Measurements from ENCODE around the gene PALD1.

The PALD1 gene

DNA sequence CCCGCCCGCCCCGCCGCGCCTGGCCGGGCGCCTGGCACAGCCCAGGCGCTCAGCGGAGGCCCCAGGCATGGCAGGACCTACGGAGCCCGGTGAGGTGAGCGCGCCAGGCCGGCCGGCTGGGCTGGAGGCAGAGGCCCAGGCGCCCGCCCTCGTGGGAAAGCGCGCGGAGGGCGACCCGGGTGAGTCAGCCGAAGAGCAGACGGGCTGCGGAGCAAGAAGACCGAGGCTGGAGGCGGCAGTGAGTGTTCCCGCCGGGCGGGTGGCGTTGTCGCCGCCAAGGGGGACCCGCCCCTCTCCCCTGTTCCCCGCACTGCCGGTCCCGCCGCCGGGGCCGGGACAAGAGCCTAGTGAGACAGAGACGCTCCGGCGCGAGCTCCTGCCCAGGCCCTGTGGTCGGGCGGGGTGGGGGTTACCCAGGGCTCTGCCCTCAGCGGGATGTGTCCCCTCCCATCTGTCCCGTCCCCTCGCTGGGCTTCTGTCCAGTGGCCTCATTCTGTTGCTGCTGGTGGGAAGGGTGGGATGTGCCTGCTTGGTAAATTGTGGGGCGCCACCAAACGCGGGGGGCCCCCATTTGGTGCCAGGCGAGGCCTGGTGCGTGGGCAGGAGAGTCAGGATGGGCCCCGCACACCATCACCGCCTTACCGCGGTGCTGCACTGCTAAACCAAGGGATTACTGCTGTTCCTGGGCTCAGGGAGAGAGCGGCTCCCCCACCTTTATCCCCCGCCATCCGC lies 20.1 kb upstream of the PALD1 start:
- DNase-seq (ENCODE audit: low spot score), result peak; percentile 75

DNA sequence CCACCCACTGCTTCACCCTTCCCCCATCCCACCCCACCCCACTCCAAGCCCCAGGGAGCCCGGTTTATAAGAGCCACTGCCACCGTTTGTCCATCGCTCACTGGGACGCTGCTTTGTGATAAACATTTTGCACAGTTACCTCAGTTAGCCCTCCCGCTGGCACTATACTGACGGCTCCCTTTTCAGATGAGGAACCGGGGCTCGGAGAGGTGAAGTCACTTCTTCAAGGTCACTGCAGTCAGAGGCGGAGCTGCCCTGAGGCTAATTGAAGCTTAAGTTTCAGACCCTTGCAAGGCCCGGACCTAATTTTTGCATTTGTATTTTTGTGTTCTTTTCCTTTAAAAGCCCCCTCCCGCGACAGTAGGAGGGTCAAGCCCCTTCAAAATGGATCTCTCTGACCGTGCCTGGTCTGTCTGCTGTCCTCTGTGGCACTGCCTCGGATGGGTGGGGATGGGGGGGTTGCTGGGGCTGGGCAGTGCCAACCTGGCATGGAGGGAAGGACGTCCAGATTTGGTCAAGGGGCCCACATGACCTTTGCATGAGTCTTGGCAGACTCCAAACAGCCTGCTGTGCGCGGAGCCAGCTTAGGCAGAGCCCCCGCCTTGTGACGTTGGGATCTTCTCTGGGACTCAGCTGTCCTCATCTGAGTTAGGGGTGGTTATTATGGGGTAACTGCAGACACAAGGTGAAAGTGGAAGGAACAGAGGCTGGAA lies 19.4 kb upstream of the PALD1 start:
- DNase-seq (ENCODE audit: low spot score), result no peak

DNA sequence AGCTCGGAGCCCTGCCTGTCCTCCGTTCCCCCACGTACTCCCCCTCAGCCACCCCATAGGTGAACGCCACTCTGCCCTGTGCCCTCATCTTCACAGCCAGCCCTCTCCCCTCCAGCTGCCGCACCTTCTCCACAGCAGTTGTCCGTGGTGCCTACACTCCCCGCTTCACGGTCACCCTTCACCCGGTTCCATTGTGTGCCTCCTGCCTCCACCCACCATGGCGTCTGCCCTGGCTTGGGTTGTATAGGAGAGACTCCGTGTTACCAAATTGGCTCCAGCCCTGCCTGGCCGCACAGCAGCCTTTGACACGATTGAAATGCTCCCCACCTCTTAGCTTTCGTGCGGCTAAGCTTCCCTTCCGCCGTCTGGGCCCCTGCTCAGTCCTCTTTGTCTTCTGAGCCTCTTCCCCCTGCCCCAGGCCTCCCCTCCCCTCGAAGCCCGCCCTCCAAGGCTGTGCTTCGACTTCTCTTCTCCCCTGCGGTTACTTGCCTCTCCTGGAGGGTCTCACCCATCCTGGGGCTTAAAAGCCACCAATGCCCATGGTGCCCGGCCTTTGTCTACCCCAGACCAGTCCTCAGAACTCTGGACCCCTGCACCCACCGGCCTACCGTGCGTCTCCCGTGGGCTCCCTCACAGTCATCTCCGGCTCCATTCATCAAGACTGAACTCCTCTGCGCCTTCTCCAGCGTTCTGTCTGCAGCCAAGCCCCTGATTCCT lies 18.6 kb upstream of the PALD1 start:
- DNase-seq (ENCODE audit: low spot score), result peak; percentile 64

DNA sequence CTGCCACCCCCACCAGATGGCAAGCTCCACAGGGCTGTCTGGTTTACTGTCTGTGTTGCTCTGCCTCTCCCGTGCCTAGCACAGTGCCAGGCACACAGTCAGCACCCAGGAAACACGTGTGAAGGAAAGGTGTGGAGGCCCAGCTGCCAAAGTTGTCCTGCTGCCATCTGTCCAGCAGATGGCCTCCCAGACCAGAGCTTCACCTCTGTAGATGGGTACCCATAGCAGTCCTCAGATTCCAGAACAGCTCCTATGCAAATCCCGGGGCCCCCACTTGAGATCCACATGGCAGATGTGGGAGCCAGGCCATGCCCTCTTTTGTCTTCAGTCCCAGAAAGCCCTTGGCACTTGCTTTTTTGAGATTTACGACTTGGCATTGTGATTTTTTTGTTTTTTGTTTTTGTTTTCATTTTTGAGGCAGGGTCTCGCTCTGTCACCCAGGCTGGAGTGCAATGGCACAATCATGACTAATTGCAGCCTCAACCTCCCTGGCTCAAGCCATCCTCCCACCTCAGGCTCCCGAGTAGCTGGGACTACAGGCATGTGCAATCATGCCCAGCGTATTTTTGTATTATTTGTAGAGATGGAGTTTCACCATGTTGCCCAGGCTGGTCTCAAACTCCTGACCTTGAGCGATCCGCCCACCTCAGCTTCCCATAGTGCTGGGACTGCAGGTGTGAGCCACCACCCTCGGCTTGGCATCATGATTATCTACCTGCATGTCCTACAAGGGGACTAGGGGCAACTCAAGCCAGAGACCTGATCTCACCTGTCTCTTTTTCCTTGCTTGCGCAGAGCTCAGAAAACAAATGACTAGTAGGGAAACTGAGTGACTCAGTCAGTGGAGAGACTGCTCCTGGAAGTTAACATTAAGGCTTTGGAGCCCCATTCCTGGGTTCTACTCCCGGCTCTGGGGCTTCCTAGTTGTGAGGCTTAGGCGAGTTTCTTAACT lies 16.9 kb upstream of the PALD1 start:
- no peak for DNase-seq (ENCODE audit: low spot score)

DNA sequence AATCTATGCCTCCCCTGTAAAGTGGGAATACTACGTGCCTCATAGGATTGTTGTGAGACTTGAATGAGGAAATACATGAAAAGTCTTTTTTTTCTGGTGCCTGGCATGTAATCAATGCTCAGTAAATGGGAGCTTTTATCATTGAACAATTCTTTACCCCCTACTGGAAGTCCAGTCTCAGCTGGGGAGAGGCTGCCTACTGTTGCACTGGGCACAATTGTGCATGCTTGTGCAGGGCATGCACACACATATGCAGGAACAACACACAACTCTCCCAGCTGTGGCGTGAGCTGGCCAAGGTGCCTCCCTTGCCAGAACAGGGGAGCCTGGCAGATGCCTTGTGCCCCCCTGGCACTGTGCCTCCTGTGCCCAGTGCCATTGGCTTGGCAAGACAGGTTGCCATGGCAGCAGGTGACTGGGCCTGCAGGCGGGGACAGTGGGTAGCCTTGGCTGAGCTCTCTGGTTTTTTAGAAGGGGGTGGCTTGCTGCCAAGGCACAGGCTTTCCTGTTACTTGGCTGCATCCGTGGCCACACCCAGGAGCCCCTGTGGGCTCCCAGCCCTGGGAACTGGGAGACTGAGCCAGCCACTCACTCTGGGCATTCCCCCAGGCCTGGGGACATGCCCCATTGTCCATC lies 16.1 kb upstream of the PALD1 start:
- DNase-seq (ENCODE audit: low spot score), result no peak

DNA sequence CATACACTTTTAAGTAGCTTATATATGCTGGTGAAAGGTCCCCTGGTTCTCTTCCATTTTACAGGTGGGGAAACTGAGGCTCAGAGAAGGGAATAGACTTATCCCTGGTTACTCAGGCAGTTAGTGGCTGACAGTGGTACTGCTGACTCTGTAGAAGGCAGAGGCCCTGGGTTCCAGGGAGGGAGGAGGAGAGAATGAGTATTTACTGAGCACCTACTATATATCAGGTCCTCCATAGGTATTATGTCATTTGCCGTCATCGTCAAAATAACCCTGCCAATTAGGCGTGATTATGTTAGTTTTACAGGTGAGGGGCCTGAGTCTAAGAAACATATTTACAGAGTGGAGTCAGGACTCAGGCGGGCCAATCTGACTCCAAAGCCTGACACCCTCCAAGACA lies 13.3 kb upstream of the PALD1 start:
- DNase-seq (ENCODE audit: low spot score), result no peak

DNA sequence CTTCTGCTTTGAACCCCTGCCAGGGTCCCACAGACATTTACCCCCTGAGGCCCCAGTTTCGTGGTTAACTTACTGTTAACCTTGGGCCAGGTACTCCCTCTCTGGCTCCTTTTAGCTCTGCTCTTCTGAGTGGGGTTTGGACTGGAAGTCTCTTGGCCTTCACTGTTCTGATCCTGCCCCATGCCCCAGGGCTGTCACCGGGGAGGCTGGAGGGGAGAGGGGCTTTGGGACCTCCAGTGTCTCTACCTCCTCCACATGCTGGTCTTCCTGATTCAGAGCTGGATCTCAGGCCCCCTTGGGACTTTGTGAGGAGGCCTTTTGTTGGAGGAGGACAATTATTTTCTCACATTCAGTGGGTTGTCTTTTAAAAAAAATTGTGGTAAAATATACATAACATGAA lies 12.7 kb upstream of the PALD1 start:
- no peak for DNase-seq (ENCODE audit: low spot score)

DNA sequence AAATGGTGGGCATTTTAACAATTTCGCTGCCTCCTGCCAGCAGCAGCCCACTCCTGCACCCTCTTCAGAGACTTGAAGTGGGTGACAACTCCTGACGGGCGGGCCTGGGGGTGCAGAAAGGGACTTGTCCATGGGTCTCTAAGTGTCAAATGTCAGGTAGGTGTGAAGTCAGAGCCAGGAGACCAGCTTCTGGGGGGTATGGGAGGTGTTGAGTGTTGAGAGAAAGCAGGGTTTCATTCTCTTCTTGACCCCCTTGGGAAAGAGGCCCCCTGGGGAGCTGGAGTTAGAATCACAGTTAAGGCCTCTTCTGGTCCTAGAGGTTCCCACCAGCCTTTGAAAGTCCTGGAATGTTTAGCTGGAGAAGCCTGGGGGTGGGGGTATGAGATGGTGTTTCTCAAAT lies 11.6 kb upstream of the PALD1 start:
- DNase-seq (ENCODE audit: low spot score), result no peak

DNA sequence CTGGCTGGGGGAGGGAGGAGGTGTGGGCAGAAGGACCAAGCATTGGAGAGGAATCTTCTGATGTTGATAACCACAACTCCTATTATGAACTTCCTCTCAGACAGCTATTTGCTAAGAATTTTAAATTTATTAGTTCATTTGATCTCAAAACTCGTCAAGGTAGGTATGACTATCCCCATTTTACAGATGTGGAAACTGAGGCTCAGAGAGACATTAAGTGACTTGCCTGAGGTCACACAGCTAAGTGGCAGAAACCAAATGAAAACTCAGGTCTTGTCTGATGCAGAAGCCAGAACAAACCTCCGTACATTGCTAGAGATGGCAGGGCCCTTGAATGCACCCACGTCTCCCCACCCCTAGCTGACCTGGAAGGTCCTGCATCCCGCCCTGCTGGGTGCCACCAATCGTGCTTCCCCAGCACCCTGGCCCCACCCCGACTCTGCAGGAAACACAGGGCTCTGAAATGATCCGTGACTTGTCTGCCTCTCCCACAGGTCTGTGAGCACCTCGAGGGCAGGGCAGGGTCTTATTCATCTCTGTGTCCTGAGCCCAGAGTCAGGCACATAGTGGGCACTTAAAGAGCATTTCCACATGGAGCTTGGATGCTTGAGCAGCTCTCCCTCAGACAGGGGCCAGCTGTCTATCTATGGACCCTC lies 5.6 kb upstream of the PALD1 start:
- DNase-seq (ENCODE audit: low spot score), result no peak

DNA sequence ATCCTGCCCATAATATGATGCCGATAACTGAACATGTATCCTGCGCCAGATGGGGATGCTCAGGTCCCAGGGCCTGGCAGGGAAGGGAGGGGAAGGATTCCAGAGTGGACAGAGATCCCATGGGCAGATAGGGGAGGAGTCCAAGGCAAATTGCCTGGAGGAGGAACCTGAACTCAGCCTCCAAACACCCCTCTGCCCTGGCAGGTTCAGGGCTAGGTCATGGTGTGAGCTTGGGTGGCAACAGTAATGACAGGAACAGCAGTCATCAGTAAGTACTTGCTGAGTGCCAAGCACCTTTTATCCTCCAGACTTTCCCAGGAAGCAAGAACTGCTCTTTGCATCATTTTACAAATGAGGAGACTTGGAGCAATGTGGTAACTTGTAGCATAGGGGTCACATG lies 3.8 kb upstream of the PALD1 start:
- no peak for DNase-seq (ENCODE audit: low spot score)

DNA sequence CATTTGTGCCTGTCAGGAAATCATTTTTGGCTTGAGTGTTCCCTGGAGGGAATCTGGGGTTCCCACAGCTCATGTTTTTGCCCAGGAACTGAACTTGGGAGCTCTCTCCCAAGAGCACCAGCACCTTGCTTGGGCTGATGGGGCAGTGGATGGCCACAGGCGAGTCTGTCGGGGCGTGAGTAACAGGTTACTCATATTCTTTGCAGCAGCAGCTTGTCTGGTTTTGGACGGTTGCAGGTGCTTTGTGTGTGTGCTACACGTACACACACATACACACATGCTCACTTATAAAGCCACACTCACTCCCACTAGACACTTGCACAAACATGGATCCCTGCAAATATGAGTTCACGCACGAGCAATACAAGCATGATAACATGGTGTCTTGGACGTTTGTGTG lies 2.9 kb upstream of the PALD1 start:
- DNase-seq (ENCODE audit: low spot score), result no peak

DNA sequence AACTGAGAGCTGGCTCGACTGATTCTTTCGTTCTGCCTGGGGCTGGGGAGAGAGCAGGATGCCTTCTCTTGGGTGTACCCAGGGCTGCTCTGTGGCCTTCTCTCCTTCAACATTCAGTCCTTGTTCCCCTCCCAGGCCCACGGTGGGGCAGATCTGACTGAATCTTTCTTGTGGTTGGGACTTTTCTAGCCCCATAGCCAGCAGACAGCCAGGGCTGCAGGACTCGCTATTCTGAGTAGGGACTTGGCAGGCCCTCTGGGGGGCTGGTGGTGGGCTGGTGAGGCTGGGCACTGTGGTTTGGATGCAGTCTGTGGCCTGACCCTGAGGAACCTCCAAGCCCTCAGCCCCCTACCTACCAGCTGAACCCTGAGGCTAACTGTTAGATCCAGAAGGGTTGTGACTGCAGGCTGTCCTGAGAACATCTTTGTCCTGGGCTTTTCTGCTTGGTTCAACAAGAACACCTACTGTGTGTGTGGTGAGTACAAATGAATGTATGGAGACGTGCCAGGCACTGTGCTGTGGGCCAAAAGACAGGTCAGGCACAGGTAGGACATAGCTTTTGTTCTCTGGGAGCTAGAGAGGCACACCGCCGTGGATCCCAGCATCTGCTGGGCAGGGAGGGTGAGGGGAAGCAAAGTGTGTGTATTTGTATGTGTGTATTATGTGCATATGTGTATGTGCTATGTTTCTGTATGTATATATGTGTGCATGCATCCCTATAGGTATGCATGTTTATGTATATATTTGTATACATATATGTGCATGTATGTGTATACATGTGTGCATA lies 2.1 kb upstream of the PALD1 start:
- no peak for DNase-seq (ENCODE audit: low spot score)

DNA sequence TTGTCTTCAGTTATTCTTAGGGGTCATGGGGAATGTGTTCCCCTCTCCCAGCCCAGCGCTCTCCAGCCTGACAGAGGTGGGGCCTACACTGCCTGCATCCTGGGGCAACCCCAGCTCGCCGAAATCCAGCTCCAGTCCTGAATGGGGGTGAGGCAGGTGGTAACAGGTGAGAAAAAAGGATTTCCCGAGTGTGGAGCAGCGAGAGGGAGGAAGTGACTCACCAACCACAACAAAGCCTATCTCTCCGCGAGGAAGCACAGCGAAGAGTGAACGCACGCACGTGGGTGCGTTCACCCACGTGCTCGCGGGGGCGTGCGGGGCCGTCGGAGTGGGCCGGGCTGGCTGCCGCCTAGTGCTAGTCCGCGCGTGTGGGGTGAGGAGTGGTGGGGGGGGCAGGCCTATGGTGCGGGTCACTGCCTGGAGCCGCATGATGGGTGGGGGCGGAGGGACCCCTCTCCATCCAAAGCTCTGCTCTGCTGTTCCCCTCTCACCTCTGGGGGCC lies 855 bp upstream of the PALD1 start:
- no peak for DNase-seq (ENCODE audit: low spot score)

DNA sequence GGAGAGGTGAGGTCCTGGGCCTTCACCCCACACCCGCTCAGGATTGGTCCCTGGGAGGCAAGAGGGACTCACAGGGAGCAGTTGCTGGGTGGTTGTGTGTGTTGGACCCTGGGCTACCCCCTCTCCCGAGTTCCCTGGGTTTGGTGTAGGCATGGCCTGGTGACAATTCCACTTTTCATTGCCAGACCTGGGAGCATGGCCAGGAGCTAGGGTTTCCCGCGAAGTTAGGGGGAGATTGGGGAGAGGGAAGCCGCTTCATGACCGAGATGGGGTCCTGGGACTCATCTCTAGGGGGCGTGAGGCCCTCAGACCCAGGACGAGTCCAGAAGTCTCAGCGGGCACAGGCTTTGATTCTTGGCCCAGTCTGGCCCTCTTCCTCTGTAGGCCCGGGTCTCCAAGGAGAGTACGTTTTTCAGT lies 606 bp downstream of the PALD1 start:
- no peak for DNase-seq (ENCODE audit: low spot score)

DNA sequence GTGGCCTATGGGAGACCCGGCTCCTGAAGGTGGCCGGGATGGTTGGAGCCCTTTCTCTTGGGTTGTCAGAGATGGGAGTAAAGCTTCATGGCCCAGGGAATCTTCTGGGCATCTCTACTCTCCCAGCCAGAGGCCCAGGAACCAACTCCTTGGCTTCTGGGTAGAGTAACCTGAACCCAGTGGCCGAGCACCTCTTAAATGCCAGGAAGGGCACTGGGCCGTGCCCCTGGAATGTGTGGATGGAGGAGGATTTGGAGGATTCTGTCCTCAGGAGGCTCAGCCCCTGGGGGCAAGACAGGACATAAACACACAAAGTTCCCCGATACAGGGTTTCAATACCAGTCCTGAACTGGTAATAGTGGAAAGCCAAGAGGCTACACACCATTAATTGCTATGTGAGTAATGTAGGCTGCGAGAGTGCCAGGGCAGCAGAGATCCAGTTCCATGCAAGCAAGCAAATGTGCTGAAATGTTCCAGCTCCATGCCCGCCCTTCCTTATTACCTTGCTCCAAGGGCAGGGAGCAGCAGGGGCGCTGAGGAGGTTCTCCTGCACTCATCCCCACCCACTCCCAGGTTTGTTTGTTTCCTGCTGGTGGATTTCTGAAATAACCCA lies 1.2 kb downstream of the PALD1 start:
- DNase-seq (ENCODE audit: low spot score), result no peak

DNA sequence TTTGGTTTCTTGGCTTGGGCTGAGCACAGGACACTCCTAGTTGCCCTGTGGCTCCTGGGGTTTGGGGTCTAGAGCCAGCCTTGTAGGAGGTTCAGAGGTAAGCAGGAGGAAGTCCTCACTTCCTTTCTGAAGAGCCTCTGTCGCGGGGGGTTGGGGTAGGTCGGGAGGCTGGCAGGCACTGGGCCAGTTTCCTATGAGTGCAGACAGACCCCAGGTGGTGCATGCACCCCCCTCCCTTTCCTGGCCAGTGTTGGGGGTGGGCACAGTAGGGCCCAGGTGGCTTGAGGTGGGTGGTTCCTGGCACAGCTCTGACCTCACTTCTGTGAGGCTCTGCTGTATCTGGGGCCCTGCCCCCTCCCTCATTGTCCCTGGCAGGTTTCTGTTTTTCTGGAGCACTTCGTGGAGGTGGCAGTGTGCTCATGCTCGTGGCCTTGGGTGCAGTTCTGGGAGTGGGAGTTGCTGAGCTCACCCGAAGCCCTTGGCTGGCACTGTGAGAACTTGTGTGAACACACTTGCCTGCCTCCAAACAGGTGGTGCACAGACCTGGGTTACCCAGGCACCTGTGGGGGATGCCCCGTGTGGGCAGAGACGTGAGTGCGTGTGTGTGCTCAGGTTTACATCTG lies 1.8 kb downstream of the PALD1 start:
- no peak for DNase-seq (ENCODE audit: low spot score)

DNA sequence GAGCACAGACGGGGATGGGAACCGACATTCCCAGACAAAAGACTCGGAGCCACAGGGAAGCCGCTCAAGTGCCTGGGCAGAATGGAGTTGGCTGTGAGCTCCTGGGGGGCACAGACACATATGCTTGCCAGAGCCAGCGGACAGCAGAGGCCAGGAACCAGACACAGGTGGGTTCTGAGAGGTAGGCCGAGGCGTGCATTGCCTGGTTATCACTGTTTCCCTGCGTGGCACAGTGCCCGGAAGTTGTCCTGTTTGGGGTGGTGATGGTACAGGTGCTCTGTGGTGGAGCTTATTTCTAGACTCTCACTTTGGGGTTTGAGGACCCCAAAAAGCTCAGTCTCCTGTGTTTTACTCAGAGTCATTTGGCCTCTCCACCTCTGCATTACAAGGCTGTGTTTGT lies 2.5 kb downstream of the PALD1 start:
- no peak for DNase-seq (ENCODE audit: low spot score)

DNA sequence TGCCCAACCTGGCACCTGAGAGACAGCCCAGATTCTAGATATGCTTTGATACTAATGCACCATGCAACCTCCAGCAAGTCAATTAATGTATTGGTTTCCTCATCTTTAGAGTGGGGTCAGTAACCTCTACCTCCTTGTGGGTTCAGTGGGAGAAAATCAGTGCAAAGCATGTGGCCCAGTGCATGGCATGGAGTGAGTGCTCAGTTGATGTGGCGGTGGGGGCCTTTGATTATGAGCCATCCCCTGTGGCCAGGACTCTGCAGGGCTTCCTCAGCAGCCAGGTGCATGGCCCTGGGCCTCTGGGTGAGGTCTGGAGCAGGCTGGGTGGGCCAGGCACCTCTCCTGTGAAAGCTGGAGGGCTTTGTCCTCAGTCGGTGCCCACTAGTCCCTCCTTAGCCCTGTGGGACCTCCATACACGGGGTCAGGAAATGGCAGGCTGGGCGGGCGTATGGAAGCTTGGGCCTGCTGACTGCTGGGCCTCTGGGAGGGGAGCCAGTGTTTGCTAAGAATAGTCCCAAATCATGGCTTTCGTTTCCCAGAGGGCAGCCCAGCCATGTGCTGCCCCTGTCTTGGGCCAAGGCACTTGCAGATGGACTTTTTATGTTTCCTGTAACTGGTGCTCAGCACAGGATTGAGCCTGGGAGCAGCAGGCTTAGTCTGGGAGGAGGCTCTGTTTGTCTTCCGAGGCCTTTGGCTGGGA lies 3.4 kb downstream of the PALD1 start:
- no peak for DNase-seq (ENCODE audit: low spot score)

All from left forelimb (tissue), 1 donor.